IMR-90 (cell line): Measurements from ENCODE around the gene KLHL3. TPM values are rescaled to one million over a fixed set of nuclear protein-coding genes. Genes with fewer than 3 reads are reported as not detected.

Experiments
- ATAC-seq: fragments of 200-7000 bp; cut with Tn5 transposase; 2 replicates; pipeline ENCODE4 v1.9.1; 2020; ENCODE audit warnings: low read depth, mild to moderate bottlenecking, moderate library complexity
- BruUV-seq: library from RNA; stranded (reverse); fragments of 400-500 nt; replicated peaks from 2 replicates; lab custom pipeline; 2021; lab: Mats Ljungman, UMichigan
- CTCF ChIA-PET: fragments of 300-600 bp; formaldehyde crosslinking; extraction: SDS; loops from one replicate; lab custom pipeline; 2021; ENCODE audit warnings: antibody characterized with exemption; lab: Yijun Ruan, JAX
- POLR2A ChIA-PET: fragments of 300-600 bp; sonication (Branson Sonifier 250); formaldehyde crosslinking; loops from one replicate; lab custom pipeline; 2022; ENCODE audit warnings: antibody characterized with exemption; ENCODE audit not compliant: unreplicated experiment; lab: Charles Lee
- DNase-seq: peaks from one replicate; pipeline ENCODE4 v3.0.0; 2013
- H2AFZ ChIP-seq: replicated peaks from 2 replicates; pipeline ENCODE3; 2013; ENCODE audit warnings: low read length, mild to moderate bottlenecking; ENCODE audit not compliant: poor library complexity
- H2AK5ac ChIP-seq: 2 replicates; pipeline ENCODE4 v1.6.1; 2013; ENCODE audit warnings: low read depth, low read length, inconsistent platforms
- H2AK9ac ChIP-seq: replicated peaks from 2 replicates; pipeline ENCODE3; 2013; ENCODE audit warnings: mild to moderate bottlenecking, low read depth, low read length, moderate library complexity; ENCODE audit not compliant: poor library complexity
- H2BK120ac ChIP-seq: 2 replicates; pipeline ENCODE4 v1.6.1; 2013; ENCODE audit warnings: low read depth, low read length, inconsistent platforms
- H2BK15ac ChIP-seq: 3 replicates; pipeline ENCODE4 v1.6.1; 2013; ENCODE audit warnings: low read depth, low read length, inconsistent platforms
- H2BK20ac ChIP-seq: 2 replicates; pipeline ENCODE4 v1.6.1; 2013; ENCODE audit warnings: low read depth, mild to moderate bottlenecking, inconsistent platforms, low read length, moderate library complexity
- H2BK5ac ChIP-seq: 2 replicates; pipeline ENCODE4 v1.6.1; 2013; ENCODE audit warnings: mild to moderate bottlenecking, low read depth, low read length, inconsistent platforms; ENCODE audit not compliant: poor library complexity, severe bottlenecking
- H3K14ac ChIP-seq: replicated peaks from 2 replicates; pipeline ENCODE4 v1.6.1; 2013; ENCODE audit warnings: low read depth, low read length, inconsistent platforms
- H3K18ac ChIP-seq: 2 replicates; pipeline ENCODE4 v1.6.1; 2013; ENCODE audit warnings: low read depth, low read length, control low read depth
- H3K23ac ChIP-seq: 2 replicates; pipeline ENCODE4 v1.6.1; 2013; ENCODE audit warnings: low read depth, low read length, inconsistent platforms
- H3K27ac ChIP-seq: 2 replicates; pipeline ENCODE4 v1.5.1; 2013; ENCODE audit warnings: mild to moderate bottlenecking, control low read depth, low read length; ENCODE audit not compliant: insufficient read depth
- H3K27me3 ChIP-seq: 2 replicates; pipeline ENCODE4 v1.6.1; 2013; ENCODE audit warnings: low read length; ENCODE audit not compliant: control insufficient read depth, insufficient read depth
- H3K36me3 ChIP-seq: 2 replicates; pipeline ENCODE4 v1.6.1; 2013; ENCODE audit warnings: low read length, mixed read lengths; ENCODE audit not compliant: control insufficient read depth, insufficient read depth
- H3K4ac ChIP-seq: 2 replicates; pipeline ENCODE4 v1.6.1; 2013; ENCODE audit warnings: low read depth, low read length, inconsistent platforms
- H3K4me1 ChIP-seq: 2 replicates; pipeline ENCODE4 v1.6.1; 2013; ENCODE audit warnings: low read length, mixed read lengths; ENCODE audit not compliant: control insufficient read depth, insufficient read depth
- H3K4me2 ChIP-seq: 2 replicates; pipeline ENCODE4 v1.6.1; 2013; ENCODE audit warnings: low read depth, mild to moderate bottlenecking, control low read depth, low read length, moderate library complexity
- H3K4me3 ChIP-seq: 2 replicates; pipeline ENCODE4 v1.5.1; 2013; ENCODE audit warnings: low read depth, mild to moderate bottlenecking, control low read depth, low read length, moderate library complexity; ENCODE audit not compliant: insufficient read depth
- H3K56ac ChIP-seq: 2 replicates; pipeline ENCODE4 v1.6.1; 2013; ENCODE audit warnings: low read length, inconsistent platforms; ENCODE audit not compliant: insufficient read depth; ENCODE audit errors: extremely low read depth
- H3K79me1 ChIP-seq, 2 experiments: 2 replicates each; pipeline ENCODE4 v1.6.1; 2013; ENCODE audit warnings: low read length in 2 of 2, inconsistent platforms in 1 of 2, low read depth in 1 of 2
- H3K9ac ChIP-seq: 2 replicates; pipeline ENCODE4 v1.6.1; 2013; ENCODE audit warnings: low read depth, low read length, control low read depth
- H3K9me1 ChIP-seq: 2 replicates; pipeline ENCODE4 v1.6.1; 2013; ENCODE audit warnings: low read length, inconsistent platforms; ENCODE audit not compliant: insufficient read depth
- H3K9me3 ChIP-seq: 2 replicates; pipeline ENCODE4 v1.6.1; 2013; ENCODE audit warnings: low read length; ENCODE audit not compliant: control insufficient read depth, insufficient read depth
- H4K20me1 ChIP-seq: 2 replicates; pipeline ENCODE4 v1.6.1; 2013; ENCODE audit warnings: low read length, inconsistent platforms; ENCODE audit not compliant: insufficient read depth
- H4K5ac ChIP-seq: 2 replicates; pipeline ENCODE4 v1.6.1; 2013; ENCODE audit warnings: mild to moderate bottlenecking, low read depth, low read length, control low read depth
- H4K8ac ChIP-seq, 2 experiments: 2 replicates each; pipeline ENCODE4 v1.6.1; 2013; ENCODE audit warnings: low read depth in 2 of 2, low read length in 2 of 2, control low read depth in 1 of 2, inconsistent platforms in 1 of 2
- H4K91ac ChIP-seq: 2 replicates; pipeline ENCODE4 v1.6.1; 2013; ENCODE audit warnings: low read depth, low read length, inconsistent platforms; ENCODE audit not compliant: insufficient read depth
- BHLHE40 ChIP-seq: fragments of 150-350 bp; IDR thresholded peaks from 2 replicates; pipeline ENCODE4 v1.6.1; 2016; ENCODE audit warnings: mild to moderate bottlenecking, low read depth, low read length
- CEBPB ChIP-seq: IDR thresholded peaks from 2 replicates; pipeline ENCODE4 v1.6.1; 2012; ENCODE audit warnings: low read depth, low read length, improper control_type of control experiment
- FOS ChIP-seq: fragments of 150-350 bp; IDR thresholded peaks from 2 replicates; pipeline ENCODE4 v1.6.1; 2016; ENCODE audit warnings: low read depth, low read length
- MAFK ChIP-seq: IDR thresholded peaks from 2 replicates; pipeline ENCODE4 v1.6.1; 2012; ENCODE audit warnings: low read depth, low read length, improper control_type of control experiment
- MAZ ChIP-seq: IDR thresholded peaks from 2 replicates; pipeline ENCODE4 v1.6.1; 2012; ENCODE audit warnings: low read depth, mild to moderate bottlenecking, low read length, improper control_type of control experiment, moderate library complexity, borderline replicate concordance
- NFE2L2 ChIP-seq: fragments of 150-350 bp; IDR thresholded peaks from 2 replicates; pipeline ENCODE4 v1.6.1; 2016; ENCODE audit warnings: low read depth, mild to moderate bottlenecking, low read length
- RAD21 ChIP-seq: IDR thresholded peaks from 2 replicates; pipeline ENCODE4 v1.6.1; 2012; ENCODE audit warnings: low read length, improper control_type of control experiment
- RCOR1 ChIP-seq: IDR thresholded peaks from 2 replicates; pipeline ENCODE4 v1.6.1; 2012; ENCODE audit warnings: mild to moderate bottlenecking, low read length, improper control_type of control experiment; ENCODE audit not compliant: insufficient replicate concordance
- RFX5 ChIP-seq: IDR thresholded peaks from 2 replicates; pipeline ENCODE4 v1.8.0; 2012; ENCODE audit warnings: low read depth, mild to moderate bottlenecking, low read length, moderate library complexity
- SMC3 ChIP-seq: fragments of 150-350 bp; IDR thresholded peaks from 2 replicates; pipeline ENCODE4 v1.6.1; 2016; ENCODE audit warnings: low read depth, mild to moderate bottlenecking, antibody characterized with exemption, low read length, moderate library complexity
- WGBS, 2 experiments: methylation state at CpG; one replicate each; pipeline versions ENCODE4 v1.1.5 to v1.1.7; 2013; ENCODE audit warnings: missing lambda C conversion rate in 2 of 2; ENCODE audit not compliant: insufficient read length in 1 of 2; ENCODE audit errors: extremely low coverage in 2 of 2; 5-methylcytosine and 5-hydroxymethylcytosine counted together
- dilution Hi-C: fragments of 300-500 bp; cut with HindIII; formaldehyde crosslinking; loops from one replicate; pipeline ENCODE4 v1.14.3; 2018; ENCODE audit warnings: low sequenced_read_pairs; ENCODE audit not compliant: unreplicated experiment
- in situ Hi-C: fragments of 300-500 bp; cut with MboI; formaldehyde crosslinking; loops from 3 replicates; pipeline ENCODE4 v1.14.3; 2019; ENCODE audit warnings: low sequenced_read_pairs, inconsistent platforms, mixed read lengths
- intact Hi-C: fragments of 100-400 bp; cut with micrococcal nuclease; formaldehyde crosslinking; loops from 2 replicates; pipeline ENCODE4 v1.10.0; 2022
- polyA plus RNA-seq, 3 experiments: library from polyadenylated mRNA; depleted of rRNA; stranded (reverse); fragments of >200 nt; gene quantifications; 2 replicates each; pipeline ENCODE4 v1.2.3, GENCODE V29; 2012; ENCODE audit warnings: low replicate concordance in 1 of 3
- total RNA-seq: library from RNA; depleted of rRNA; stranded (reverse); fragments of >200 nt; gene quantifications from 2 replicates; pipeline ENCODE4 v1.2.3, GENCODE V29; 2012
- TF ChIP-seq, protein P1 (sequence below): fragments of 150-350 bp; IDR thresholded peaks from 2 replicates; pipeline ENCODE4 v1.6.1; 2016; ENCODE audit warnings: low read depth, mild to moderate bottlenecking, low read length, moderate library complexity, borderline replicate concordance
- TF ChIP-seq, protein P2 (sequence below): fragments of 150-350 bp; IDR thresholded peaks from 2 replicates; pipeline ENCODE4 v1.6.1; 2017; ENCODE audit warnings: mild to moderate bottlenecking, antibody characterized with exemption, low read length, low read depth

KLHL3 gene
- total and polyA plus RNA-seq, 2 of the 4 experiments (the other 2 are of a cell fraction): 2.3 to 4.1 TPM

DNA sequence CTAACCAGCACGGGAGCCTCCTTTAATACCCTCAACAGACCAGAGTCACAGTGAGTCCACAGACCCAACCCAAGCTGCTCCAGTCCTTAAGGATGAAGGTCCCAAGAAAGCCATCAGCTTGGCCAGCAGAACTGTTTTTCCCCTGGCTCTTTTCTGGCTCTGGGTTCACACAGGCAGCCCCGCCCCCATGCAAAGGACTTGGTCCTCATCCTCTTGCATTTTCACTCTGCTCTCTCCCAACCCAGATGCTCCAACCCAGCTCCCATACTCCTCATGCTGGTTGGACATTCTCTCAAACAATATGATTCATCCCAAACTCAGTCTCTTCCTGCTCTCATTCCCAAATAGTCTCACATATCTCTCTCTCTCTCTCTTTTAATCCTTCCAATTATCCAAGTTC, 162.5 kb downstream of the KLHL3 start:
- no peaks in the 10 kb centered on the region for H4K20me1 ChIP-seq
- no peak overlapping the region for H2AK5ac ChIP-seq
- no peak overlapping the region for H3K18ac ChIP-seq
- no peak overlapping the region for H2AFZ ChIP-seq
- H3K9me3 ChIP-seq: no peaks in the 10 kb centered on the region; the same call in 1 of the 2 replicates
- no peak overlapping the region for H3K56ac ChIP-seq
- H3K4me3 ChIP-seq: no peak overlapping the region
- 22% methylated on average over 2 of the region's 2 CpGs; no CpG with 5 or more reads in 1 of the 2 experiments for WGBS, 2 experiments
- no peak overlapping the region for H4K5ac ChIP-seq
- no peaks in the 10 kb centered on the region for H3K9me1 ChIP-seq
- no peak overlapping the region for H2BK15ac ChIP-seq
- H4K8ac ChIP-seq: no peak overlapping the region
- TF ChIP-seq RAD21 (no peak), SMC3 (no peak), MAFK (no peak), CEBPB (no peak), FOS (no peak), RCOR1 (no peak), RFX5 (no peak), NFE2L2 (no peak), MAZ (no peak), BHLHE40 (no peak)
- TF ChIP-seq, protein P1, sequence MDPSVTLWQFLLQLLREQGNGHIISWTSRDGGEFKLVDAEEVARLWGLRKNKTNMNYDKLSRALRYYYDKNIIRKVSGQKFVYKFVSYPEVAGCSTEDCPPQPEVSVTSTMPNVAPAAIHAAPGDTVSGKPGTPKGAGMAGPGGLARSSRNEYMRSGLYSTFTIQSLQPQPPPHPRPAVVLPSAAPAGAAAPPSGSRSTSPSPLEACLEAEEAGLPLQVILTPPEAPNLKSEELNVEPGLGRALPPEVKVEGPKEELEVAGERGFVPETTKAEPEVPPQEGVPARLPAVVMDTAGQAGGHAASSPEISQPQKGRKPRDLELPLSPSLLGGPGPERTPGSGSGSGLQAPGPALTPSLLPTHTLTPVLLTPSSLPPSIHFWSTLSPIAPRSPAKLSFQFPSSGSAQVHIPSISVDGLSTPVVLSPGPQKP: no peak
- TF ChIP-seq, protein P2, sequence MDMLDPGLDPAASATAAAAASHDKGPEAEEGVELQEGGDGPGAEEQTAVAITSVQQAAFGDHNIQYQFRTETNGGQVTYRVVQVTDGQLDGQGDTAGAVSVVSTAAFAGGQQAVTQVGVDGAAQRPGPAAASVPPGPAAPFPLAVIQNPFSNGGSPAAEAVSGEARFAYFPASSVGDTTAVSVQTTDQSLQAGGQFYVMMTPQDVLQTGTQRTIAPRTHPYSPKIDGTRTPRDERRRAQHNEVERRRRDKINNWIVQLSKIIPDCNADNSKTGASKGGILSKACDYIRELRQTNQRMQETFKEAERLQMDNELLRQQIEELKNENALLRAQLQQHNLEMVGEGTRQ: no peak
- H3K9ac ChIP-seq: no peak overlapping the region
- ChIA-PET CTCF (no interaction called here), POLR2A (no interaction called here)
- no peak overlapping the region for H3K4me2 ChIP-seq
- H4K91ac ChIP-seq: no peak overlapping the region
- in situ Hi-C loops: no loop called here
- no peak overlapping the region for H2AK9ac ChIP-seq
- H3K4me1 ChIP-seq: no peaks in the 10 kb centered on the region
- H3K14ac ChIP-seq: no peak overlapping the region
- H3K27me3 ChIP-seq: no peaks in the 10 kb centered on the region
- H2BK120ac ChIP-seq: no peak overlapping the region
- dilution Hi-C loops: no loop called here
- no peak overlapping the region for H3K4ac ChIP-seq
- H3K23ac ChIP-seq: no peak overlapping the region
- no peak overlapping the region for H2BK20ac ChIP-seq
- no TSS peak for BruUV-seq
- H3K27ac ChIP-seq: no peak overlapping the region
- ATAC-seq (no peak), DNase-seq (no peak)
- H3K79me1 ChIP-seq: no peaks in the 10 kb centered on the region
- no peak overlapping the region for H2BK5ac ChIP-seq
- no peaks in the 10 kb centered on the region for H3K36me3 ChIP-seq
- intact Hi-C loops: no loop called here
